SK-N-MC (cell line): ENCODE results near the gene ZNF208.

ENCODE experiments used
- EZH2 ChIP-seq: fragments of 200-600 bp; sonication (generic); IDR thresholded peaks from one replicate; pipeline ENCODE4 v1.6.1; 2017; ENCODE audit warnings: antibody characterized with exemption
- FOXP2 ChIP-seq: optimal IDR thresholded peaks from 2 replicates; pipeline ENCODE3; 2011; ENCODE audit warnings: mild to moderate bottlenecking, moderate library complexity; ENCODE audit not compliant: insufficient read depth; ENCODE audit errors: extremely low read length, control extremely low read depth
- POLR2AphosphoS5 ChIP-seq: IDR thresholded peaks from 2 replicates; pipeline ENCODE4 v1.6.1; 2012; ENCODE audit warnings: mild to moderate bottlenecking, low read depth, low read length, borderline replicate concordance

- TF ChIP-seq EZH2 (no peak), POLR2AphosphoS5 (no peak), FOXP2 (no peak)
Measured at GRCh38 chr19:21910318-21910717, 100.4 kb downstream of the ZNF208 start.
